Spleen (tissue), 7 donors: ENCODE results near the gene MPIG6B.

ENCODE experiments used
- POLR2A ChIP-seq, 3 donors: fragments of 450-650 bp; IDR thresholded peaks; one replicate each; pipeline ENCODE4 v1.5.1; 2017; ENCODE audit warnings: antibody characterized with exemption in 3 of 3, mild to moderate bottlenecking in 1 of 3
- TF ChIP-seq, protein P1 (sequence below), 11 experiments: fragments of 200-600 bp in 7 of 11; fragments of 450-650 bp in 4 of 11; sonication (generic) in 4 of 11; IDR thresholded peaks in 8 of 11; conservative IDR thresholded peaks in 3 of 11; 1 replicate in 7 of 11; 2 replicates in 4 of 11; pipeline versions ENCODE4 v1.4.0 to v1.8.0; 2016 to 2021; ENCODE audit warnings: antibody characterized with exemption in 11 of 11, inconsistent platforms in 4 of 11, mild to moderate bottlenecking in 1 of 11
- donor health status: DM: no; HTN: no; CAD: no; lungs with moderate emphysema.
- donor health status: DM: no; HTN: no; CAD: no.
- donor health status: DM: no; HTN: no; CAD: no.

DNA sequence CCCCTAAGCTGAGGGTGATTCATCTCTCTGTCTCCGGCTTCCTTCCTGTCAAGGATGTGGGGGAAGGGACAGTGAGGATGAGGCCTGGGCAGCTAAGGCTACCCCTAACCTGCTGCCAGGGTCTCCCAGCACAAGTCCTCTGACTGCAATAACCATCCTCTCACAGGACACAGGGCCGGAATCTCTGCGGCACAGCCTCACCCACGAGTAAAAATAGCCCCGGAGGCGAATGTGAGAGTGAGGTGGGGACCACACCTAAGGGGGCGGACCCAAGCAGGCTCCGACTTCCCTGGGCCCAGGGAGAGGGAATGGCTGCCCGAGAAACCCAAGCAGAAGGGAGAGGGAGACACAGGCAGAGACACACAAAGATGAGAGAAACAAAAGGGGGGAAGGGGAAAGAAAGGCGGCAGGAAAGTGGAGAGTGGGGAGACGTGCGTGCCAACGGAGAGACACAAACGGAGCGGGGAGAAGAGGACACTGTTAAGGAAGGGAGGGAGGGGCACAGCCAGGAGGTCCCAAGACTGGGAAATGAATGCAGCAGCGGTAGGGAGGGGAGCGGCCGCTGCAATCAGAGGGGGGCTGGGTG, 11.7 kb downstream of the MPIG6B start:
- TF ChIP-seq, protein P1, sequence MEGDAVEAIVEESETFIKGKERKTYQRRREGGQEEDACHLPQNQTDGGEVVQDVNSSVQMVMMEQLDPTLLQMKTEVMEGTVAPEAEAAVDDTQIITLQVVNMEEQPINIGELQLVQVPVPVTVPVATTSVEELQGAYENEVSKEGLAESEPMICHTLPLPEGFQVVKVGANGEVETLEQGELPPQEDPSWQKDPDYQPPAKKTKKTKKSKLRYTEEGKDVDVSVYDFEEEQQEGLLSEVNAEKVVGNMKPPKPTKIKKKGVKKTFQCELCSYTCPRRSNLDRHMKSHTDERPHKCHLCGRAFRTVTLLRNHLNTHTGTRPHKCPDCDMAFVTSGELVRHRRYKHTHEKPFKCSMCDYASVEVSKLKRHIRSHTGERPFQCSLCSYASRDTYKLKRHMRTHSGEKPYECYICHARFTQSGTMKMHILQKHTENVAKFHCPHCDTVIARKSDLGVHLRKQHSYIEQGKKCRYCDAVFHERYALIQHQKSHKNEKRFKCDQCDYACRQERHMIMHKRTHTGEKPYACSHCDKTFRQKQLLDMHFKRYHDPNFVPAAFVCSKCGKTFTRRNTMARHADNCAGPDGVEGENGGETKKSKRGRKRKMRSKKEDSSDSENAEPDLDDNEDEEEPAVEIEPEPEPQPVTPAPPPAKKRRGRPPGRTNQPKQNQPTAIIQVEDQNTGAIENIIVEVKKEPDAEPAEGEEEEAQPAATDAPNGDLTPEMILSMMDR (IDR thresholded peaks at IDR 0.05 in 8 of 11, conservative IDR thresholded peaks at IDR 0.05 in 3 of 11): no peak
- TF ChIP-seq POLR2A (IDR thresholded peaks at IDR 0.05): peak in 1 of 3 donors; percentile 40
